DND-41 (cell line): ENCODE results near the gene TXLNB.

Experiments used
- EZH2 ChIP-seq: IDR thresholded peaks from 3 replicates; pipeline ENCODE4 v1.6.1; 2012; ENCODE audit warnings: borderline replicate concordance, low read depth, mild to moderate bottlenecking, moderate library complexity, low read length, inconsistent platforms; ENCODE audit not compliant: severe bottlenecking
- TF ChIP-seq, protein P1 (sequence below): IDR thresholded peaks from 2 replicates; pipeline ENCODE4 v1.5.1; 2012; ENCODE audit warnings: borderline replicate concordance, low read length, moderate library complexity, mild to moderate bottlenecking; ENCODE audit not compliant: poor library complexity, severe bottlenecking; ENCODE audit errors: extremely low read depth

DNA sequence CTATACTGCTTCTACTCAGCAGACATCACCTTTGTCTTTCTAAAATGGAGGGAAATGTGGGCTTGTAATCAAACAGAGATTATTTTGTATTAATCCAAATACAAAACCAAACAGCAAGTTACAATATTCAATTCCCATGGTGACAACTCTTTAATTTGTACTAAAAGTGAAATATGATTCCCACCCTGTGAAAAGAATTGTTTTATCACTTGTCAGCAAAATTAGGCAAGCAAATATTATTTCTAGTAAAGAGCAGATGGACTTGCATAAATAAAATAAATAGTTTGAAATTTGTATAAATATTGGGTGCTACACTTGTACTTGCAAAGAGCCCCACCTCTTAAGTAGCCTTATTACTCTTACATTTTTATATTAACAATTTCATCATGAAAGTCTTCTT lies 6.1 kb upstream of the TXLNB start:
- TF ChIP-seq, protein P1, sequence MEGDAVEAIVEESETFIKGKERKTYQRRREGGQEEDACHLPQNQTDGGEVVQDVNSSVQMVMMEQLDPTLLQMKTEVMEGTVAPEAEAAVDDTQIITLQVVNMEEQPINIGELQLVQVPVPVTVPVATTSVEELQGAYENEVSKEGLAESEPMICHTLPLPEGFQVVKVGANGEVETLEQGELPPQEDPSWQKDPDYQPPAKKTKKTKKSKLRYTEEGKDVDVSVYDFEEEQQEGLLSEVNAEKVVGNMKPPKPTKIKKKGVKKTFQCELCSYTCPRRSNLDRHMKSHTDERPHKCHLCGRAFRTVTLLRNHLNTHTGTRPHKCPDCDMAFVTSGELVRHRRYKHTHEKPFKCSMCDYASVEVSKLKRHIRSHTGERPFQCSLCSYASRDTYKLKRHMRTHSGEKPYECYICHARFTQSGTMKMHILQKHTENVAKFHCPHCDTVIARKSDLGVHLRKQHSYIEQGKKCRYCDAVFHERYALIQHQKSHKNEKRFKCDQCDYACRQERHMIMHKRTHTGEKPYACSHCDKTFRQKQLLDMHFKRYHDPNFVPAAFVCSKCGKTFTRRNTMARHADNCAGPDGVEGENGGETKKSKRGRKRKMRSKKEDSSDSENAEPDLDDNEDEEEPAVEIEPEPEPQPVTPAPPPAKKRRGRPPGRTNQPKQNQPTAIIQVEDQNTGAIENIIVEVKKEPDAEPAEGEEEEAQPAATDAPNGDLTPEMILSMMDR = no peak
- no peak for TF ChIP-seq EZH2
